Heart left ventricle (tissue), 13 donors: ENCODE data around the gene OVCA2.

ENCODE experiments used
- POLR2A ChIP-seq, 2 donors: fragments of 450-650 bp; IDR thresholded peaks; one replicate each; pipeline ENCODE4 v1.6.1; 2017; ENCODE audit warnings: antibody characterized with exemption in 2 of 2, mild to moderate bottlenecking in 2 of 2, moderate library complexity in 2 of 2
- TF ChIP-seq, protein P1 (sequence below), 12 donors: fragments of 200-600 bp; sonication (generic) in 4 of 12; IDR thresholded peaks; one replicate each; pipeline versions ENCODE4 v1.5.0 to v1.8.0; 2018 to 2022; ENCODE audit warnings: antibody characterized with exemption in 12 of 12, mild to moderate bottlenecking in 5 of 12
- donor health status: ischemic (EF 13 %, LVEDD 7.1; RV severe dilation, severe dysfunction).
- donor health status: DM: no; HTN: yes; CAD: no.
- donor health status: DM: no; HTN: no; CAD: no.
- donor health status: ischemic (EF 25% LVEDD 6.9; RV normal size, moderate dysfunction).
- donor health status: ischemic (EF 25% LVEDD 5.7; RV mildly dilated, moderate dysfunction).
- donor health status: ischemic (EF 35%, LVEDD 5.7; RV mildly dilated, moderate dysfunction).
- donor health status: nonischemic (EF 11% LVEDD 7.7; RV severe dilation, severe dysfunction).
- donor health status: DM: yes; HTN: yes; CAD: no.
- donor health status: PGD.
- donor health status: ischemic (EF 29% LVEDD 5.4; RV normal size, mild dysfunction).
- donor health status: nonischemic (EF 23%, LVEDD 6.1; RV moderate dilation, normal function).

DNA sequence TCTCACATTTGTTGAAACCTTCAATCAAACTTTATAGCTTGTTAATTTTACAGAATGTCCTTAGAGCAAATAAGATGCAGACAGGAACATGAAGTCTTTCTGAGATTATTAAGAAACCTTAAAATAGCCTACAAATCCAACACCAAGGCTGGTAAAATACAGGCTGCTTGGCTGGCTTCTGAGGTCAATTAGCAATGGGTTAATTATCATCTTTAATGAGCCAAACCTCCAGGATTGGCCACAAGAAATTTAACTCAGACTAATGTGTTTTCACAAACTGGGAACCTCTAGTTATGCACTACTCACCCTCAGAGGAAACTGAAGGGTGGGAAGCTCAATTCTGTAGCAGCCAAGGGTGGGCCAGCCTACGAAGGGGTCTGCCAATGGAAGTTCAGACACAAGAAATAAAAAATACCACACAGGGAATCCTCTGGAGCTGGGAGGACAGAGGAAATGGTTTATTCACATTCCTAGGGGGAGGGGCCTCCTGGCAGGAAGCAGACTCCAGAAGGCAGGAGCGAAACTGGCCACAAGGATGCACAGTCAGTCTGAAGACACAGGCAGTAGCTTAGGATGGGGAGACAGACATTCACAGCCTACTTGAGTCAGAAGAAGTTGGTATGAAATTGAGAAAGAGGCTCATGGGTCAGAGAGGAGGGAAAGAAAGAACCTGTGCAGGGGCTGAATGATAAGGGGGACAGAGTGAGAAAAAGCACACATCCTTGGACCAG is 49.1 kb downstream of the OVCA2 start:
- TF ChIP-seq, protein P1, sequence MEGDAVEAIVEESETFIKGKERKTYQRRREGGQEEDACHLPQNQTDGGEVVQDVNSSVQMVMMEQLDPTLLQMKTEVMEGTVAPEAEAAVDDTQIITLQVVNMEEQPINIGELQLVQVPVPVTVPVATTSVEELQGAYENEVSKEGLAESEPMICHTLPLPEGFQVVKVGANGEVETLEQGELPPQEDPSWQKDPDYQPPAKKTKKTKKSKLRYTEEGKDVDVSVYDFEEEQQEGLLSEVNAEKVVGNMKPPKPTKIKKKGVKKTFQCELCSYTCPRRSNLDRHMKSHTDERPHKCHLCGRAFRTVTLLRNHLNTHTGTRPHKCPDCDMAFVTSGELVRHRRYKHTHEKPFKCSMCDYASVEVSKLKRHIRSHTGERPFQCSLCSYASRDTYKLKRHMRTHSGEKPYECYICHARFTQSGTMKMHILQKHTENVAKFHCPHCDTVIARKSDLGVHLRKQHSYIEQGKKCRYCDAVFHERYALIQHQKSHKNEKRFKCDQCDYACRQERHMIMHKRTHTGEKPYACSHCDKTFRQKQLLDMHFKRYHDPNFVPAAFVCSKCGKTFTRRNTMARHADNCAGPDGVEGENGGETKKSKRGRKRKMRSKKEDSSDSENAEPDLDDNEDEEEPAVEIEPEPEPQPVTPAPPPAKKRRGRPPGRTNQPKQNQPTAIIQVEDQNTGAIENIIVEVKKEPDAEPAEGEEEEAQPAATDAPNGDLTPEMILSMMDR (IDR thresholded peaks at IDR 0.05): peak in 9 of 12 donors; percentile 8 to 59 (median 30)
- no peak for TF ChIP-seq POLR2A (IDR thresholded peaks at IDR 0.05)
